Endodermal cell (in vitro differentiated cells): ENCODE measurements around the gene NEGR1. TPM values are rescaled to one million over a fixed set of nuclear protein-coding genes. Genes with fewer than 3 reads are reported as not detected.

Source experiments
- DNase-seq: peaks from one replicate; pipeline ENCODE4 v3.0.0-alpha.2; 2017
- H3K27ac ChIP-seq: 2 replicates; pipeline ENCODE4 v1.5.1; 2013; ENCODE audit warnings: mild to moderate bottlenecking, low read depth, low read length, moderate library complexity
- H3K27me3 ChIP-seq: 2 replicates; pipeline ENCODE4 v1.6.1; 2013; ENCODE audit warnings: mild to moderate bottlenecking, low read length, moderate library complexity; ENCODE audit not compliant: insufficient read depth, control insufficient read depth, poor library complexity, severe bottlenecking
- H3K36me3 ChIP-seq: 2 replicates; pipeline ENCODE4 v1.7.0; 2013; ENCODE audit warnings: mild to moderate bottlenecking, low read length, moderate library complexity; ENCODE audit not compliant: control insufficient read depth, insufficient read depth
- H3K4me1 ChIP-seq: one replicate; pipeline ENCODE4 v1.7.0; 2013; ENCODE audit warnings: low read length; ENCODE audit not compliant: control insufficient read depth, insufficient read depth
- H3K4me3 ChIP-seq: 2 replicates; pipeline ENCODE4 v1.5.1; 2013; ENCODE audit warnings: mild to moderate bottlenecking, low read length, moderate library complexity
- H3K9ac ChIP-seq: 2 replicates; pipeline ENCODE4 v1.6.1; 2013; ENCODE audit warnings: mild to moderate bottlenecking, low read length, moderate library complexity; ENCODE audit not compliant: poor library complexity, severe bottlenecking; ENCODE audit errors: extremely low read depth
- H3K9me3 ChIP-seq: 2 replicates; pipeline ENCODE4 v1.6.1; 2013; ENCODE audit warnings: mild to moderate bottlenecking, low read length, moderate library complexity; ENCODE audit not compliant: control insufficient read depth
- H3K27ac Mint-ChIP-seq: 2 replicates; pipeline ENCODE4 v1.8.0; 2020; ENCODE audit warnings: mixed read lengths
- H3K27me3 Mint-ChIP-seq: 2 replicates; pipeline ENCODE4 v1.8.0; 2021; ENCODE audit warnings: mild to moderate bottlenecking, mixed read lengths; ENCODE audit not compliant: insufficient read depth
- H3K36me3 Mint-ChIP-seq: 2 replicates; pipeline ENCODE4 v1.8.0; 2020; ENCODE audit warnings: low read depth, mixed read lengths
- H3K4me1 Mint-ChIP-seq: 2 replicates; pipeline ENCODE4 v1.8.0; 2020; ENCODE audit warnings: mixed read lengths
- H3K4me3 Mint-ChIP-seq: 2 replicates; pipeline ENCODE4 v1.8.0; 2020; ENCODE audit warnings: mild to moderate bottlenecking, moderate library complexity, mixed read lengths
- H3K9me3 Mint-ChIP-seq: 2 replicates; pipeline ENCODE4 v1.8.0; 2020; ENCODE audit warnings: mild to moderate bottlenecking, mixed read lengths
- WGBS, 2 experiments: methylation state at CpG; one replicate each; pipeline versions ENCODE4 v1.1.5 to v1.1.7; 2013; ENCODE audit warnings: missing lambda C conversion rate in 2 of 2, mixed read lengths in 1 of 2; ENCODE audit not compliant: insufficient coverage in 1 of 2, insufficient read length in 1 of 2; 5-methylcytosine and 5-hydroxymethylcytosine counted together
- total RNA-seq, 2 donors: library from RNA; stranded (reverse); fragmentation: NEBNext Ultra II Directional in 1 of 2; extraction: Animal tissue kit (Norgen Biotek cat#: 25700) in 1 of 2; gene quantifications; 2 replicates in 1 of 2; 3 replicates in 1 of 2; pipeline ENCODE4 v1.2.1, GENCODE V29; 2021
- TF ChIP-seq, protein P1 (sequence below): fragments of 200-600 bp; sonication (generic); conservative IDR thresholded peaks from 2 replicates; pipeline ENCODE4 v1.5.0; 2021; ENCODE audit warnings: antibody characterized with exemption, mild to moderate bottlenecking

Gene NEGR1
- total RNA-seq, 2 donors from 2014 or later = 1.5 to 2.1 TPM

DNA sequence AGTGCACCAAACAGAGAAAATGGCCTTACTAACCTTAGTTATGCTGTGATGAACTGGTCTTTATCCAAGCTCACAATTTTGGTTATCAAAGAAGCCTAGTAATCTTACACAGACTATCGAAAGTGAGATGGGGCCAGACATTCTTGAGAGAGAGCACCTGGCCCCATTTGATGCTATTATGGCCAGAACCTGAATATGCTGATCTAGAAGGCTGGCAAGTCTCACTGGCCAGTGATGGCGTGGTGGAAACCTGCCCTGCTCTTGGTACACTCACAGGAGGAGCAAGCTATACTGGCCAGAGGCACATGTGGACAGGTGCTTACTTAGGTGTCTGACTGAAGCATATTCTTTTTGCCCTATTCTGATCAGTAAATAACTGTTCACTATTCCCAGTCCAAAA, 843.7 kb downstream of the NEGR1 start:
- Mint-ChIP-seq H3K4me3 (no peak overlapping the region), H3K27ac (no peak overlapping the region), H3K36me3 (no peaks in the 10 kb centered on the region), H3K27me3 (no peaks in the 10 kb centered on the region), H3K4me1 (peaks cover 2% of the 10 kb centered on the region), H3K9me3 (no peaks in the 10 kb centered on the region)
- Histone ChIP-seq H3K9me3 (no peaks in the 10 kb centered on the region), H3K27ac (no peak overlapping the region), H3K4me1 (no peaks in the 10 kb centered on the region), H3K36me3 (no peaks in the 10 kb centered on the region), H3K4me3 (no peak overlapping the region), H3K9ac (no peak overlapping the region), H3K27me3 (no peaks in the 10 kb centered on the region)
- DNase-seq = no peak
- WGBS, 2 experiments = 93 to 100% methylated on average over 2 of the region's 2 CpGs
- TF ChIP-seq, protein P1, sequence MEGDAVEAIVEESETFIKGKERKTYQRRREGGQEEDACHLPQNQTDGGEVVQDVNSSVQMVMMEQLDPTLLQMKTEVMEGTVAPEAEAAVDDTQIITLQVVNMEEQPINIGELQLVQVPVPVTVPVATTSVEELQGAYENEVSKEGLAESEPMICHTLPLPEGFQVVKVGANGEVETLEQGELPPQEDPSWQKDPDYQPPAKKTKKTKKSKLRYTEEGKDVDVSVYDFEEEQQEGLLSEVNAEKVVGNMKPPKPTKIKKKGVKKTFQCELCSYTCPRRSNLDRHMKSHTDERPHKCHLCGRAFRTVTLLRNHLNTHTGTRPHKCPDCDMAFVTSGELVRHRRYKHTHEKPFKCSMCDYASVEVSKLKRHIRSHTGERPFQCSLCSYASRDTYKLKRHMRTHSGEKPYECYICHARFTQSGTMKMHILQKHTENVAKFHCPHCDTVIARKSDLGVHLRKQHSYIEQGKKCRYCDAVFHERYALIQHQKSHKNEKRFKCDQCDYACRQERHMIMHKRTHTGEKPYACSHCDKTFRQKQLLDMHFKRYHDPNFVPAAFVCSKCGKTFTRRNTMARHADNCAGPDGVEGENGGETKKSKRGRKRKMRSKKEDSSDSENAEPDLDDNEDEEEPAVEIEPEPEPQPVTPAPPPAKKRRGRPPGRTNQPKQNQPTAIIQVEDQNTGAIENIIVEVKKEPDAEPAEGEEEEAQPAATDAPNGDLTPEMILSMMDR = no peak

DNA sequence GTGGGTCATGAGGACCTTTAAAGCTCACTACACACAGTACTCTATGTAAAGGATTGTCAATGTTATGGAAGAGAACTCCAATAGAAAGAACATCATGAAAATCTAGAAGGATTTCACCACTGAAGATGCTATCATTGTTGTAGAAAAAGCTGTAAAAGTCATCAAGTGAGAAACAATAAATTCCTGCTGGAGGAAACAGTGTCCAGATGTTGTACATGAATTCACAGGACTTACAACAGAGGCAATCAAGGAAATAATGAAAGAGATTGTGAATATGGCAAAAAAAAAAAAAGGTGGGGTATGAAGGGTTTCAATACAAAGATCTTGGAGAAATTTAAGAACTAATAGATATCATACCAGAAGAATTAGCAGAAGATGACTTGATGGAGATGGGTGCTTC, 846.4 kb downstream of the NEGR1 start:
- Histone ChIP-seq H3K36me3 (no peaks in the 10 kb centered on the region), H3K27me3 (no peaks in the 10 kb centered on the region), H3K27ac (no peak overlapping the region), H3K9me3 (no peaks in the 10 kb centered on the region), H3K4me3 (no peak overlapping the region), H3K4me1 (no peaks in the 10 kb centered on the region), H3K9ac (no peak overlapping the region)
- TF ChIP-seq, protein P1 = no peak
- Mint-ChIP-seq H3K36me3 (no peaks in the 10 kb centered on the region), H3K4me1 (peaks cover 2% of the 10 kb centered on the region), H3K27me3 (no peaks in the 10 kb centered on the region), H3K9me3 (no peaks in the 10 kb centered on the region), H3K4me3 (no peak overlapping the region), H3K27ac (no peak overlapping the region)
- DNase-seq = no peak

DNA sequence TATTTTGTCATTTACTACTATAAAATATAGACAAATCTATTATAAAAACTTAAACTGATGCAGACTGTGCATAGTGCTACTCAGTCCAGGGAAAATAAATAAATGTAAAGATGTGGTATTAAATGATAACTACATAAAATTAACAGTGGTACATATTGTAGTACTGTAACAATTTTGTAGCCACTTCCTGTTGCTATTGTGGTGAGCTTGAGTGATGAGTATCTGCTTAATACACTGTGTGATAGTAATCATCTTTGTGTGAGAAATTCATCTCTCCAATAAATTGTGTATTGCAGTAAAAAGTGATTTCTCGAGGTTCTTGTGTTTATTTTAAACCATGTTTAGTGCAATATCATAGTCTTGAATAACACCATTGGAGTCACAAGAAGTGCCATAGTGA, 848.1 kb downstream of the NEGR1 start:
- Mint-ChIP-seq H3K36me3 (no peaks in the 10 kb centered on the region), H3K27me3 (no peaks in the 10 kb centered on the region), H3K27ac (no peak overlapping the region), H3K4me1 (peaks cover 2% of the 10 kb centered on the region), H3K4me3 (no peak overlapping the region), H3K9me3 (no peaks in the 10 kb centered on the region)
- TF ChIP-seq, protein P1 = no peak
- Histone ChIP-seq H3K36me3 (no peaks in the 10 kb centered on the region), H3K9me3 (no peaks in the 10 kb centered on the region), H3K4me3 (no peak overlapping the region), H3K9ac (no peak overlapping the region), H3K27me3 (no peaks in the 10 kb centered on the region), H3K4me1 (no peaks in the 10 kb centered on the region), H3K27ac (no peak overlapping the region)
- 86% methylated on average over 1 of the region's 1 CpG; no CpG with 5 or more reads in 1 of the 2 experiments for WGBS, 2 experiments
- no peak for DNase-seq
